Stomach (tissue), 4 donors: ENCODE measurements around the gene POC1B.

ENCODE experiments used
- EP300 ChIP-seq: sonication (generic); formaldehyde crosslinking; IDR thresholded peaks from one replicate; pipeline ENCODE4 v1.6.1; 2017; ENCODE audit warnings: antibody characterized with exemption
- POLR2A ChIP-seq, 4 donors: fragments of 450-650 bp; IDR thresholded peaks; one replicate each; pipeline ENCODE4 v1.6.1; 2016; ENCODE audit warnings: antibody characterized with exemption in 4 of 4, control low read depth in 2 of 4, mild to moderate bottlenecking in 1 of 4, moderate library complexity in 1 of 4
- POLR2AphosphoS5 ChIP-seq, 3 donors: sonication (generic); formaldehyde crosslinking; IDR thresholded peaks; one replicate each; pipeline ENCODE4 v1.6.1; 2016; ENCODE audit warnings: antibody characterized with exemption in 3 of 3
- TF ChIP-seq, protein P1 (sequence below), 7 experiments: fragments of 450-650 bp in 4 of 7; fragments of 200-600 bp in 3 of 7; sonication (generic) in 3 of 7; IDR thresholded peaks; one replicate each; pipeline ENCODE4 v1.5.1; 2016 to 2019; ENCODE audit warnings: antibody characterized with exemption in 7 of 7, control low read depth in 2 of 7, mild to moderate bottlenecking in 1 of 7

DNA sequence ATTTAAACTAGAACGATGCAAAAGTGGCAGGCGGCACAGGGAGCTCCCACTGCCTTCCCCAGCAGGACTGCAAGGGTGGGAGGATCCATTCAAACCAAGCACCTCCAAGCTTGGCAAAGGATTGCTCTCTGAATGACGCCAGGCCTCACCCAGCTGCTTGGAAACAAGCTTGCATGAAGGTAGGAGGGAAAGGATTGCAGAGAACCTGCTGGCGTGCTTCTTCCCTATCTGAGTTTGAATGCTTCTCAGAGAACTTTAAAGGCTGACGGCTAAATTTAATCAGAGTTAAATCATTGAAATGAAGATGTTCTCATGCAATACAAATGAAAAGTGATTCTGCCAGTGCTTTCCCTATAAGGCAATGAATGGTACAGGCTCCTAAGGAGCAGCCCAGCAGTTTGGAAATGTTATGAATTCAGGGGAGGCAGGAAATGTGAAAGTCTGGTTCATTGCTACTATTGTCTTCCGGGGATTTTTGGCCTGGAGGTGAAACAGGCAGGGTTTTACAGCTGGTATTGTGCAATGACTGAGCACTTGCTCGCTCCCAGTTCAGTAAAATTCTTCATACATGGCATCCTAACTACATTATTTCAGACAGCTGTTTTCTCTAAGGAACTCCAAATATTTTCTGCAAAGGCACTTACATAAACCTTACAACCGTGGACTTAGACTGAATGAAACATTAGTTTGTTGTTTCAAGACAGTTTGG is 141.6 kb downstream of the POC1B start:
- no peak for TF ChIP-seq POLR2AphosphoS5 (IDR thresholded peaks at IDR 0.05)
- TF ChIP-seq, protein P1, sequence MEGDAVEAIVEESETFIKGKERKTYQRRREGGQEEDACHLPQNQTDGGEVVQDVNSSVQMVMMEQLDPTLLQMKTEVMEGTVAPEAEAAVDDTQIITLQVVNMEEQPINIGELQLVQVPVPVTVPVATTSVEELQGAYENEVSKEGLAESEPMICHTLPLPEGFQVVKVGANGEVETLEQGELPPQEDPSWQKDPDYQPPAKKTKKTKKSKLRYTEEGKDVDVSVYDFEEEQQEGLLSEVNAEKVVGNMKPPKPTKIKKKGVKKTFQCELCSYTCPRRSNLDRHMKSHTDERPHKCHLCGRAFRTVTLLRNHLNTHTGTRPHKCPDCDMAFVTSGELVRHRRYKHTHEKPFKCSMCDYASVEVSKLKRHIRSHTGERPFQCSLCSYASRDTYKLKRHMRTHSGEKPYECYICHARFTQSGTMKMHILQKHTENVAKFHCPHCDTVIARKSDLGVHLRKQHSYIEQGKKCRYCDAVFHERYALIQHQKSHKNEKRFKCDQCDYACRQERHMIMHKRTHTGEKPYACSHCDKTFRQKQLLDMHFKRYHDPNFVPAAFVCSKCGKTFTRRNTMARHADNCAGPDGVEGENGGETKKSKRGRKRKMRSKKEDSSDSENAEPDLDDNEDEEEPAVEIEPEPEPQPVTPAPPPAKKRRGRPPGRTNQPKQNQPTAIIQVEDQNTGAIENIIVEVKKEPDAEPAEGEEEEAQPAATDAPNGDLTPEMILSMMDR (IDR thresholded peaks at IDR 0.05) = no peak
- TF ChIP-seq POLR2A (IDR thresholded peaks at IDR 0.05) = no peak
- TF ChIP-seq EP300 = no peak
